Measurements from ENCODE around the gene CHPT1. TPM values are rescaled to one million over a fixed set of nuclear protein-coding genes. Genes with fewer than 3 reads are reported as not detected.
A peak's percentile ranks its signal among the peaks of the same experiment; 100 is the strongest.

Gene CHPT1
- 100 to 1,000 TPM; 160 to 272 (median 228) TPM for total RNA-seq

GRCh38 chr12:101697197-101697929 lies at the start of gene CHPT1:
Gene CHPT1 (plus strand): TSS chr12:101697640. CDS start chr12:101697862, 222 bp downstream.
- peak within 1 kb of the TSS; percentile 94 to 98 (median 96) for H3K27ac ChIP-seq
- H3K36me3 ChIP-seq: no peaks in the 10 kb centered on the region
- H3K4me1 ChIP-seq: peaks cover 0 to 51% (median 32%) of the 10 kb centered on the region in 4 donors
- no peaks in the 10 kb centered on the region for H3K9me3 ChIP-seq
- H3K4me3 ChIP-seq: peak within 1 kb of the TSS; percentile 91 to 99 (median 96)
- DNase-seq (ENCODE audit: low spot score in 2 of 2): peak; percentile 48 to 49
- no peaks in the 10 kb centered on the region for H3K27me3 ChIP-seq
- peak; percentile 15 to 67 for TF ChIP-seq POLR2A (IDR thresholded peaks at IDR 0.05)
- TF ChIP-seq EP300 (IDR thresholded peaks at IDR 0.05): peak in 1 of 2 donors; percentile 52
- TF ChIP-seq, protein P1, sequence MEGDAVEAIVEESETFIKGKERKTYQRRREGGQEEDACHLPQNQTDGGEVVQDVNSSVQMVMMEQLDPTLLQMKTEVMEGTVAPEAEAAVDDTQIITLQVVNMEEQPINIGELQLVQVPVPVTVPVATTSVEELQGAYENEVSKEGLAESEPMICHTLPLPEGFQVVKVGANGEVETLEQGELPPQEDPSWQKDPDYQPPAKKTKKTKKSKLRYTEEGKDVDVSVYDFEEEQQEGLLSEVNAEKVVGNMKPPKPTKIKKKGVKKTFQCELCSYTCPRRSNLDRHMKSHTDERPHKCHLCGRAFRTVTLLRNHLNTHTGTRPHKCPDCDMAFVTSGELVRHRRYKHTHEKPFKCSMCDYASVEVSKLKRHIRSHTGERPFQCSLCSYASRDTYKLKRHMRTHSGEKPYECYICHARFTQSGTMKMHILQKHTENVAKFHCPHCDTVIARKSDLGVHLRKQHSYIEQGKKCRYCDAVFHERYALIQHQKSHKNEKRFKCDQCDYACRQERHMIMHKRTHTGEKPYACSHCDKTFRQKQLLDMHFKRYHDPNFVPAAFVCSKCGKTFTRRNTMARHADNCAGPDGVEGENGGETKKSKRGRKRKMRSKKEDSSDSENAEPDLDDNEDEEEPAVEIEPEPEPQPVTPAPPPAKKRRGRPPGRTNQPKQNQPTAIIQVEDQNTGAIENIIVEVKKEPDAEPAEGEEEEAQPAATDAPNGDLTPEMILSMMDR (IDR thresholded peaks at IDR 0.05): no peak
- 0 to 2% methylated on average over 13 to 36 of the region's 80 CpGs for WGBS, 2 donors

- 92 to 97% methylated on average over 2 of the region's 2 CpGs for WGBS, 2 donors
- no peak for DNase-seq (ENCODE audit: low spot score in 2 of 2)
- peaks cover 0 to 2% (median 0%) of the 10 kb centered on the region in 4 donors for H3K4me1 ChIP-seq
- H3K27ac ChIP-seq: no peak overlapping the region
- TF ChIP-seq POLR2A (IDR thresholded peaks at IDR 0.05): no peak
- no peak for TF ChIP-seq EP300 (IDR thresholded peaks at IDR 0.05)
- TF ChIP-seq, protein P1 (IDR thresholded peaks at IDR 0.05): no peak
- no peaks in the 10 kb centered on the region for H3K9me3 ChIP-seq
- peaks cover 0 to 6% of the 10 kb centered on the region in 2 donors for H3K27me3 ChIP-seq
- no peak overlapping the region for H3K4me3 ChIP-seq
- no peaks in the 10 kb centered on the region for H3K36me3 ChIP-seq
Observed at GRCh38 chr12:101647711-101648110, 49.7 kb upstream of the CHPT1 start.

DNA sequence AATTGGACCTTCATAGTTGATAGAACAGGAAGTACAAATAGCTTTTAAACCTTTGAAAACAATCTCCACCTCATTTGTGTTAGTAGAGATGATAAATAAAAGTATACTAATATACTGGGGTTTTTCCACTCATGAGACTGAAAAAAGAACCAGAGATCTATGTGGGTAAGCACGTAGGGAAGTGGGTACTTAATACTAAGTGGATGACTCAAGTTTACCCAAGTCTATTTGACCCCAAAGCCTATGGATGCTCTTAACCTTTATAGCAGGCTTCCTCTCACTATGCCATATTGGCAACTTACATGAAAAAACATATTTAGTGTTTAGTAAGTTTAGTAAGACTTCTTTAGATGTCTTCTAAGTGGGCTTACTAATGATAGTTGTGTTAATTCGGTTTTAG lies 49.2 kb upstream of the CHPT1 start:
- Histone ChIP-seq H3K4me1 (peaks cover 0 to 3% (median 0%) of the 10 kb centered on the region in 4 donors), H3K27ac (no peak overlapping the region), H3K27me3 (peaks cover 0 to under 1% of the 10 kb centered on the region in 2 donors), H3K36me3 (no peaks in the 10 kb centered on the region), H3K4me3 (no peak overlapping the region), H3K9me3 (no peaks in the 10 kb centered on the region)
- TF ChIP-seq, protein P1 (IDR thresholded peaks at IDR 0.05): no peak
- no peak for TF ChIP-seq POLR2A (IDR thresholded peaks at IDR 0.05)
- no peak for TF ChIP-seq EP300 (IDR thresholded peaks at IDR 0.05)
- WGBS, 2 donors: 68 to 73% methylated on average over 2 of the region's 2 CpGs
- no peak for DNase-seq (ENCODE audit: low spot score in 2 of 2)

DNA sequence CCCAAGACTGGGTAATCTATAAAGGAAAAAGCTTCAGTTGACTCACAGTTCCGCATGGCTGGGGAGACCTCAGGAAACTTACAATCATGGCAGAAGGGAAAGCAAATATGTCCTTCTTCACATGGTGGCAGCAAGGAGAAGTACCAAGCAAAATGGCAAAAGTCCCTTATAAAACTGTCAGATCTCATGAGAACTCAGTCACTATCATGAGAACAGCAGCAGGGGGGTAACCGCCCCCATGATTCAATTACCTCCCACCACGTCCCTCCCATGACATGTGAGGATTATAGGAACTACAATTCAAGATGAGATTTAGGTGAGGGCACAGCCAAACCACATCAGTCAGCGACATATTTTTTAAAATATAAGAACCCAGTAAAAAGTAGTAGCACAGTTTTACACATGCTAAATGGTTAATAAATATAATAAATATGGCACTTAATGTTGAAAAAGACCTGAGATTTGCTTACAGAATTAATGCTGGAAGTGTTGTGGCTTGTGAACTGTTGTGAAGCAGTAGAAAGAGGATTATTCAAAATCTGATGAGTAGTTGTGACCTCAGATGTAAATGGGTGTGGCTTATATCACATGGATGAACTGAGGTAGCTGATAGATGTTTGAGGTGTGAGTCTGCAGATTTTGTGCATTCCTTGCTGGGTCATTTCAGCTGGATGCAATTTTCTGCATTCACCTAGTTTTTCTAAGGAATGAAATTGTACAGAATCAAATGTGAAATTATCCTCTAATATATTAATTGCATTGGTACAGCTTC lies 46.9 kb upstream of the CHPT1 start:
- Histone ChIP-seq H3K36me3 (no peaks in the 10 kb centered on the region), H3K27me3 (no peaks in the 10 kb centered on the region), H3K9me3 (no peaks in the 10 kb centered on the region), H3K4me3 (no peak overlapping the region), H3K4me1 (peaks cover 0 to 3% (median 0%) of the 10 kb centered on the region in 4 donors), H3K27ac (no peak overlapping the region)
- WGBS, 2 donors: 78 to 91% methylated on average over 4 of the region's 4 CpGs
- no peak for DNase-seq (ENCODE audit: low spot score in 2 of 2)
- TF ChIP-seq POLR2A (IDR thresholded peaks at IDR 0.05) (no peak), EP300 (IDR thresholded peaks at IDR 0.05) (no peak)
- TF ChIP-seq, protein P1 (IDR thresholded peaks at IDR 0.05): no peak

DNA sequence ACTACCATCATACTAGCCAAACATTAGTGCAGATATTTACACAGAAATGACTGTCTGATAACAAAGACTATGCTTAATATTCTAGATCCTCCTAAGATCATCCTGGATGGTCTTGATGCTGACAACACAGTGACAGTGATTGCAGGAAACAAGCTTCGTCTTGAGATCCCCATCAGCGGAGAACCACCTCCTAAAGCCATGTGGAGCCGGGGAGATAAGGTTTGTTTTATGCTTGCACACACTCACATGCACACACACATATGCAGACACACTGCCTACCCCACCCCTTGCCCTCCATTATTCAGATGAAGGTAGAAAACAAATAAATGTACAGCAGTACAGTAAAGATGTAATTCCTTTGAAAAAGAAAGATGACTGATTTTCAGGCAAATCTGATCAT lies 44.4 kb upstream of the CHPT1 start:
- H3K27me3 ChIP-seq: no peaks in the 10 kb centered on the region
- 64 to 77% methylated on average over 3 of the region's 3 CpGs for WGBS, 2 donors

More for the DNA sequence above, 44.4 kb upstream of the CHPT1 start:
- Histone ChIP-seq H3K9me3 (no peaks in the 10 kb centered on the region), H3K36me3 (no peaks in the 10 kb centered on the region), H3K4me3 (no peak overlapping the region), H3K4me1 (peaks cover 0 to 3% (median 0%) of the 10 kb centered on the region in 4 donors), H3K27ac (no peak overlapping the region)
- DNase-seq (ENCODE audit: low spot score in 2 of 2): no peak
- TF ChIP-seq POLR2A (IDR thresholded peaks at IDR 0.05) (no peak), EP300 (IDR thresholded peaks at IDR 0.05) (no peak)
- TF ChIP-seq, protein P1 (IDR thresholded peaks at IDR 0.05): no peak
